SK-N-SH (cell line): ENCODE data around the gene MYBPC3. TPM values are rescaled to one million over a fixed set of nuclear protein-coding genes. Genes with fewer than 3 reads are reported as not detected.

Experiments
- CTCF ChIA-PET: fragments of 300-600, 350-600 bp; formaldehyde crosslinking; extraction: SDS; loops from one replicate; lab custom pipeline; 2021; lab: Yijun Ruan, JAX
- POLR2A ChIA-PET: fragments of 350-600 bp; sonication (Branson Sonifier 250); formaldehyde crosslinking; extraction: SDS; loops from one replicate; lab custom pipeline; 2020; ENCODE audit warnings: antibody characterized with exemption, inconsistent platforms; lab: Yijun Ruan, JAX
- DNase-seq: peaks from one replicate; pipeline ENCODE4 v3.0.0; 2012
- H2AFZ ChIP-seq: fragments of 200-600 bp; sonication (generic); 2 replicates; pipeline ENCODE4 v1.8.1; 2016; ENCODE audit warnings: antibody characterized with exemption, mild to moderate bottlenecking, low read depth
- H3F3A ChIP-seq: fragments of 200-600 bp; sonication (generic); replicated peaks from 2 replicates; pipeline ENCODE3; 2016; ENCODE audit warnings: antibody characterized with exemption, mild to moderate bottlenecking; ENCODE audit not compliant: insufficient read depth
- H3K27ac ChIP-seq, 2 experiments: fragments of 200-500 bp in 1 of 2; fragments of 200-600 bp in 1 of 2; sonication (Bioruptor generic) in 1 of 2; sonication (generic), shearing (Covaris generic) in 1 of 2; 2 replicates each; pipeline versions ENCODE4 v1.5.1 to v1.6.1; 2014 to 2016; ENCODE audit warnings: low read depth in 2 of 2, inconsistent platforms in 1 of 2, low read length in 1 of 2, mild to moderate bottlenecking in 1 of 2, mixed read lengths in 1 of 2
- H3K27me3 ChIP-seq: fragments of 200-600 bp; sonication (generic), shearing (Covaris generic); 2 replicates; pipeline ENCODE4 v1.6.1; 2016; ENCODE audit warnings: mixed run types; ENCODE audit not compliant: insufficient read depth
- H3K36me3 ChIP-seq, 2 experiments: fragments of 200-500 bp in 1 of 2; fragments of 200-600 bp in 1 of 2; sonication (Bioruptor generic) in 1 of 2; sonication (generic) in 1 of 2; replicated peaks in 1 of 2; 2 replicates each; pipeline versions ENCODE3 to v1.5.1; 2014 to 2016; ENCODE audit warnings: low read length in 1 of 2, mild to moderate bottlenecking in 1 of 2; ENCODE audit not compliant: insufficient read depth in 2 of 2, control insufficient read depth in 1 of 2
- H3K4me1 ChIP-seq, 2 experiments: fragments of 200-500 bp in 1 of 2; fragments of 200-600 bp in 1 of 2; sonication (Bioruptor generic) in 1 of 2; sonication (generic), shearing (Covaris generic) in 1 of 2; 2 replicates each; pipeline versions ENCODE4 v1.5.1 to v1.6.1; 2014 to 2016; ENCODE audit warnings: low read depth in 1 of 2, low read length in 1 of 2, mixed run types in 1 of 2; ENCODE audit not compliant: insufficient read depth in 2 of 2, control insufficient read depth in 1 of 2
- H3K4me2 ChIP-seq: fragments of 200-600 bp; sonication (generic), shearing (Covaris generic); 2 replicates; pipeline ENCODE4 v1.6.1; 2017; ENCODE audit warnings: mixed run types
- H3K4me3 ChIP-seq, 2 experiments: fragments of 200-500 bp in 1 of 2; fragments of 200-600 bp in 1 of 2; sonication (Bioruptor generic) in 1 of 2; sonication (generic), shearing (Covaris generic) in 1 of 2; 2 replicates each; pipeline versions ENCODE4 v1.5.1 to v1.8.1; 2014 to 2016; ENCODE audit warnings: low read depth in 2 of 2, inconsistent platforms in 1 of 2, low read length in 1 of 2, mild to moderate bottlenecking in 1 of 2, mixed read lengths in 1 of 2, moderate library complexity in 1 of 2
- H3K79me2 ChIP-seq: fragments of 200-600 bp; sonication (generic); 2 replicates; pipeline ENCODE4 v1.8.1; 2017; ENCODE audit warnings: mild to moderate bottlenecking; ENCODE audit not compliant: insufficient read depth
- H3K9ac ChIP-seq: fragments of 200-600 bp; sonication (generic); 2 replicates; pipeline ENCODE4 v1.6.1; 2017; ENCODE audit warnings: mixed run types
- H3K9me2 ChIP-seq: fragments of 200-600 bp; sonication (generic); 2 replicates; pipeline ENCODE4 v1.6.1; 2017; ENCODE audit warnings: mixed run types
- H3K9me3 ChIP-seq: fragments of 200-600 bp; sonication (generic); 2 replicates; pipeline ENCODE4 v1.6.1; 2017; ENCODE audit warnings: mixed run types, mild to moderate bottlenecking, moderate library complexity
- H4K20me1 ChIP-seq: fragments of 200-600 bp; sonication (generic); 2 replicates; pipeline ENCODE4 v1.6.1; 2017; ENCODE audit warnings: mild to moderate bottlenecking, mixed run types; ENCODE audit not compliant: insufficient read depth
- CTCF ChIP-seq: fragments of 200-600 bp; sonication (generic); IDR thresholded peaks from 2 replicates; pipeline ENCODE4 v1.6.1; 2017; ENCODE audit warnings: antibody characterized with exemption, mild to moderate bottlenecking, moderate library complexity
- EZH2phosphoT487 ChIP-seq: fragments of 200-600 bp; sonication (generic); IDR thresholded peaks from 2 replicates; pipeline ENCODE4 v1.6.1; 2017; ENCODE audit warnings: low read depth, mixed run types, mild to moderate bottlenecking, antibody characterized with exemption, moderate library complexity, borderline replicate concordance
- FOXJ3 ChIP-seq: sonication (generic); formaldehyde crosslinking; IDR thresholded peaks from 2 replicates; pipeline ENCODE4 v1.5.1; 2020; ENCODE audit warnings: mild to moderate bottlenecking, missing genetic modification reagents
- GABPA ChIP-seq: IDR thresholded peaks from 2 replicates; pipeline ENCODE4 v1.4.0; 2012; ENCODE audit warnings: low read depth, mild to moderate bottlenecking
- IRF3 ChIP-seq: fragments of 150-350 bp; IDR thresholded peaks from 2 replicates; pipeline ENCODE4 v1.6.1; 2016; ENCODE audit warnings: mild to moderate bottlenecking, low read depth, low read length
- JUND ChIP-seq: IDR thresholded peaks from 2 replicates; pipeline ENCODE4 v1.4.0; 2012
- NRF1 ChIP-seq: IDR thresholded peaks from 2 replicates; pipeline ENCODE4 v1.6.1; 2012; ENCODE audit warnings: low read depth, mild to moderate bottlenecking, low read length
- RCOR1 ChIP-seq: fragments of 150-350 bp; IDR thresholded peaks from 2 replicates; pipeline ENCODE4 v1.6.1; 2017; ENCODE audit warnings: antibody characterized with exemption, low read length
- RFX5 ChIP-seq: IDR thresholded peaks from 2 replicates; pipeline ENCODE4 v1.6.1; 2012; ENCODE audit warnings: mild to moderate bottlenecking, improper control_type of control experiment, low read length
- RXRA ChIP-seq: IDR thresholded peaks from 2 replicates; pipeline ENCODE4 v1.4.0; 2012; ENCODE audit warnings: low read depth, mild to moderate bottlenecking, borderline replicate concordance
- SIN3A ChIP-seq: IDR thresholded peaks from 2 replicates; pipeline ENCODE4 v1.6.1; 2012; ENCODE audit warnings: low read depth, mild to moderate bottlenecking, low read length, moderate library complexity, borderline replicate concordance
- SMC3 ChIP-seq: IDR thresholded peaks from 2 replicates; pipeline ENCODE4 v1.6.1; 2012; ENCODE audit warnings: low read depth, low read length, improper control_type of control experiment
- TAF1 ChIP-seq: IDR thresholded peaks from 2 replicates; pipeline ENCODE4 v1.6.1; 2012; ENCODE audit warnings: low read depth, mild to moderate bottlenecking, low read length, moderate library complexity, borderline replicate concordance
- TEAD4 ChIP-seq: IDR thresholded peaks from 2 replicates; pipeline ENCODE4 v1.4.0; 2012; ENCODE audit warnings: mild to moderate bottlenecking, borderline replicate concordance; ENCODE audit not compliant: insufficient read depth
- USF1 ChIP-seq: IDR thresholded peaks from 2 replicates; pipeline ENCODE4 v1.4.0; 2012; ENCODE audit warnings: low read depth, borderline replicate concordance
- WGBS: methylation state at CpG from one replicate; pipeline ENCODE4 v1.1.6; 2017; ENCODE audit warnings: low lambda C conversion rate; 5-methylcytosine and 5-hydroxymethylcytosine counted together
- polyA plus RNA-seq, 3 experiments: library from polyadenylated mRNA; depleted of rRNA; stranded (reverse); fragments of >200 nt; gene quantifications; 2 replicates each; pipeline ENCODE4 v1.2.3, GENCODE V29; 2012

The MYBPC3 gene
- polyA plus RNA-seq, 1 of the 3 experiments (the other 2 are of a cell fraction): not detected

GRCh38 chr11:47394322-47395222, 42.1 kb upstream of the MYBPC3 start:
- Histone ChIP-seq H4K20me1 (no peaks in the 10 kb centered on the region), H3K4me1 (peaks cover 3 to 6% of the 10 kb centered on the region in 2 experiments; a peak in 2 of 4 replicates), H3K9me2 (no peaks in the 10 kb centered on the region), H3K4me3 (no peak overlapping the region), H3K36me3 (no peaks in the 10 kb centered on the region), H3K4me2 (no peak overlapping the region), H3K9ac (no peak overlapping the region), H3K27ac (no peak overlapping the region), H3F3A (peaks cover 2% of the 10 kb centered on the region), H2AFZ (no peak overlapping the region), H3K9me3 (no peaks in the 10 kb centered on the region), H3K27me3 (no peaks in the 10 kb centered on the region), H3K79me2 (no peaks in the 10 kb centered on the region)
- POLR2A ChIA-PET: no interaction called here
- DNase-seq: no peak
- TF ChIP-seq RXRA: no peak
- CTCF ChIA-PET: interaction anchor here (5.0 to 20.7 kb wide), 2 partner anchors 17 to 23 kb away, joined by 22 to 239 read pairs; no protein-coding TSS in a partner anchor
- WGBS: 93% methylated on average over 16 of the region's 39 CpGs

- H3K9me2 ChIP-seq: no peaks in the 10 kb centered on the region
- ChIA-PET CTCF (interaction anchor here (5.0 to 20.7 kb wide), 2 partner anchors 18 to 22 kb away, joined by 22 to 239 read pairs; no protein-coding TSS in a partner anchor), POLR2A (no interaction called here)
- H3F3A ChIP-seq: no peaks in the 10 kb centered on the region
- H3K9ac ChIP-seq: no peak overlapping the region
- no peaks in the 10 kb centered on the region for H3K79me2 ChIP-seq
- no peak overlapping the region for H2AFZ ChIP-seq
- no peaks in the 10 kb centered on the region for H4K20me1 ChIP-seq
- peaks cover 0 to 4% of the 10 kb centered on the region in 2 experiments; a peak in 1 of 4 replicates for H3K4me1 ChIP-seq
- no peak for DNase-seq
- no peak overlapping the region for H3K4me3 ChIP-seq
- TF ChIP-seq GABPA (no peak), USF1 (no peak), TEAD4 (no peak), FOXJ3 (no peak), SIN3A (no peak)
- no peaks in the 10 kb centered on the region for H3K27me3 ChIP-seq
- H3K9me3 ChIP-seq: no peaks in the 10 kb centered on the region
- no peak overlapping the region for H3K4me2 ChIP-seq
- H3K27ac ChIP-seq: no peak overlapping the region
- WGBS: 98% methylated on average over 9 of the region's 9 CpGs
- no peaks in the 10 kb centered on the region for H3K36me3 ChIP-seq
Measured at GRCh38 chr11:47394050-47394321, 41.5 kb upstream of the MYBPC3 start.

GRCh38 chr11:47393163-47394049, 40.9 kb upstream of the MYBPC3 start:
- H3F3A ChIP-seq: no peaks in the 10 kb centered on the region
- no peak overlapping the region for H3K27ac ChIP-seq
- H3K36me3 ChIP-seq: no peaks in the 10 kb centered on the region
- peak overlapping the region; percentile 56; the same call in 1 of the 2 replicates for H2AFZ ChIP-seq
- H3K9me3 ChIP-seq: no peaks in the 10 kb centered on the region
- ChIA-PET POLR2A (no interaction called here), CTCF (interaction anchor here (1.0 to 20.7 kb wide), 5 partner anchors 14 to 144 kb away, joined by 3 to 239 read pairs (median 5); partner anchors contain the start of gene ACP2)
- no peaks in the 10 kb centered on the region for H3K9me2 ChIP-seq
- no peaks in the 10 kb centered on the region for H4K20me1 ChIP-seq
- WGBS: 93% methylated on average over 16 of the region's 20 CpGs
- H3K79me2 ChIP-seq: no peaks in the 10 kb centered on the region
- H3K4me1 ChIP-seq: peaks cover 0 to 4% of the 10 kb centered on the region in 2 experiments; a peak in 1 of 4 replicates
- H3K27me3 ChIP-seq: no peaks in the 10 kb centered on the region
- no peak overlapping the region for H3K9ac ChIP-seq
- H3K4me2 ChIP-seq: no peak overlapping the region
- no peak for DNase-seq
- no peak overlapping the region for H3K4me3 ChIP-seq
- TF ChIP-seq RXRA: no peak
- TF ChIP-seq NRF1: no peak
- no peak for TF ChIP-seq SMC3
- no peak for TF ChIP-seq EZH2phosphoT487
- TF ChIP-seq RFX5: no peak
- no peak for TF ChIP-seq JUND
- TF ChIP-seq TAF1: no peak
- TF ChIP-seq RCOR1: no peak
- no peak for TF ChIP-seq IRF3
- TF ChIP-seq CTCF: no peak
- no peak for TF ChIP-seq GABPA
